Upper lobe of left lung (tissue), 6 donors: ENCODE data around the gene PDE4D. TPM values are rescaled to one million over a fixed set of nuclear protein-coding genes. Genes with fewer than 3 reads are reported as not detected.

ENCODE experiments used
- ATAC-seq, 2 donors: fragments of 200-7000 bp; cut with Tn5 transposase; one replicate each; pipeline ENCODE4 v1.9.1; 2022; ENCODE audit warnings: mild to moderate bottlenecking in 2 of 2, moderate library complexity in 2 of 2; ENCODE audit not compliant: low FRiP score in 2 of 2
- DNase-seq, 2 donors: peaks; one replicate each; pipeline ENCODE4 v3.0.0-alpha.2; 2019 to 2020
- H3K27ac ChIP-seq, 4 donors: fragments of 200-600 bp; sonication (generic); one replicate each; pipeline ENCODE4 v1.5.1; 2016 to 2019
- H3K27me3 ChIP-seq, 4 donors: fragments of 200-600 bp; sonication (generic); one replicate each; pipeline ENCODE4 v1.5.1; 2017 to 2019
- H3K36me3 ChIP-seq, 4 donors: fragments of 200-600 bp; sonication (generic); one replicate each; pipeline ENCODE4 v1.5.1; 2016 to 2019
- H3K4me1 ChIP-seq, 4 donors: fragments of 200-600 bp; sonication (generic); one replicate each; pipeline ENCODE4 v1.5.1; 2018 to 2019
- H3K4me3 ChIP-seq, 4 donors: fragments of 200-600 bp; sonication (generic); one replicate each; pipeline ENCODE4 v1.5.1; 2017 to 2019; ENCODE audit warnings: mild to moderate bottlenecking in 2 of 4, moderate library complexity in 1 of 4
- H3K9me3 ChIP-seq, 4 donors: fragments of 200-600 bp; sonication (generic); one replicate each; pipeline ENCODE4 v1.5.1; 2018 to 2019
- EP300 ChIP-seq, 4 donors: sonication (generic); formaldehyde crosslinking; IDR thresholded peaks; one replicate each; pipeline ENCODE4 v1.5.1; 2017; ENCODE audit warnings: antibody characterized with exemption in 4 of 4, control low read depth in 2 of 4
- POLR2A ChIP-seq, 4 donors: fragments of 450-650 bp; IDR thresholded peaks; one replicate each; pipeline ENCODE4 v1.5.1; 2016 to 2017; ENCODE audit warnings: antibody characterized with exemption in 4 of 4, mild to moderate bottlenecking in 2 of 4
- POLR2AphosphoS5 ChIP-seq, 2 donors: sonication (generic); formaldehyde crosslinking; IDR thresholded peaks; one replicate each; pipeline ENCODE4 v1.5.1; 2017; ENCODE audit warnings: antibody characterized with exemption in 2 of 2
- WGBS, 2 donors: methylation state at CpG; one replicate each; pipeline ENCODE4 v1.1.5; 2017 to 2018; 5-methylcytosine and 5-hydroxymethylcytosine counted together
- total RNA-seq, 6 donors: library from RNA; depleted of rRNA in 4 of 6; stranded (reverse); fragments of >200 nt in 4 of 6; gene quantifications; one replicate each; pipeline versions ENCODE4 v1.1.0 to v1.2.1, GENCODE V29; 2016 to 2021
- TF ChIP-seq, protein P1 (sequence below), 6 experiments: fragments of 450-650 bp in 4 of 6; fragments of 200-600 bp in 2 of 6; sonication (generic) in 2 of 6; IDR thresholded peaks; one replicate each; pipeline ENCODE4 v1.5.1; 2016 to 2019; ENCODE audit warnings: antibody characterized with exemption in 6 of 6
- donor health status: DM: no; HTN: no; CAD: no; lungs with moderate emphysema.
- donor health status: DM: no; HTN: yes; CAD: no; lungs with severe emphysema.

Gene PDE4D
- total RNA-seq, 6 donors from 2014 or later = 50.4 to 188 (median 84.0) TPM

DNA sequence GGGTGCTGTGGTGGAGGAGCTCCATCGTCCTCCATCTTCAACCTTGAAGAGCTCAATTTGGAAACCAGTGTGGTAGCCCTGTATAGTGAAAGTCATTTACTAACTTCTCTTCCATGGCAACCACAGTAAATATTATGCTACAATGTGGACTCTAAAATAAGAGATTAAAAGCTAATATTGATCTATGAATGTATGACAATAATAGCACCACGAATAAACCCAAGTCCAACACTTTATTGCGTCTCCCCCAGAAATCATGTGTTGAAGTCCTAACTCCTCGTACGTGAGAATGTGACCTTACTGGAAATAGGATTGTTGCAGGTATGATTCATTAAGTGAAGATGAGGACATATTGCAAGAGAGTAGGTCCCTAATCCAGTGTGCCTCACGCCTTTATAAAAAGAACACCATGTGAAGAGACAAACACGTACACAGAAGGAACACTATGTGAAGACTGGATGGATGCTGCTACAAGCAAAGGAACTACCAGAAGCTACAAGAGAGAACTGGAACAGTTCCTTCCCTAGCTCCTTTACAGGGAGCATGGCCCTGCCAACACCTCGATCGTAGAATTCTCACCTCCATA lies 276.2 kb downstream of the PDE4D start:
- Histone ChIP-seq H3K27ac (no peak overlapping the region), H3K4me1 (no peaks in the 10 kb centered on the region), H3K36me3 (no peaks in the 10 kb centered on the region), H3K4me3 (no peak overlapping the region), H3K27me3 (no peaks in the 10 kb centered on the region), H3K9me3 (no peaks in the 10 kb centered on the region)
- WGBS, 2 donors = 82 to 89% methylated on average over 9 of the region's 9 CpGs
- TF ChIP-seq POLR2A (IDR thresholded peaks at IDR 0.05) (no peak), POLR2AphosphoS5 (IDR thresholded peaks at IDR 0.05) (peak in 1 of 2 donors; percentile 49), EP300 (IDR thresholded peaks at IDR 0.05) (peak in 1 of 4 donors; percentile 31)
- TF ChIP-seq, protein P1, sequence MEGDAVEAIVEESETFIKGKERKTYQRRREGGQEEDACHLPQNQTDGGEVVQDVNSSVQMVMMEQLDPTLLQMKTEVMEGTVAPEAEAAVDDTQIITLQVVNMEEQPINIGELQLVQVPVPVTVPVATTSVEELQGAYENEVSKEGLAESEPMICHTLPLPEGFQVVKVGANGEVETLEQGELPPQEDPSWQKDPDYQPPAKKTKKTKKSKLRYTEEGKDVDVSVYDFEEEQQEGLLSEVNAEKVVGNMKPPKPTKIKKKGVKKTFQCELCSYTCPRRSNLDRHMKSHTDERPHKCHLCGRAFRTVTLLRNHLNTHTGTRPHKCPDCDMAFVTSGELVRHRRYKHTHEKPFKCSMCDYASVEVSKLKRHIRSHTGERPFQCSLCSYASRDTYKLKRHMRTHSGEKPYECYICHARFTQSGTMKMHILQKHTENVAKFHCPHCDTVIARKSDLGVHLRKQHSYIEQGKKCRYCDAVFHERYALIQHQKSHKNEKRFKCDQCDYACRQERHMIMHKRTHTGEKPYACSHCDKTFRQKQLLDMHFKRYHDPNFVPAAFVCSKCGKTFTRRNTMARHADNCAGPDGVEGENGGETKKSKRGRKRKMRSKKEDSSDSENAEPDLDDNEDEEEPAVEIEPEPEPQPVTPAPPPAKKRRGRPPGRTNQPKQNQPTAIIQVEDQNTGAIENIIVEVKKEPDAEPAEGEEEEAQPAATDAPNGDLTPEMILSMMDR (IDR thresholded peaks at IDR 0.05) = no peak
- DNase-seq = no peak
- ATAC-seq = no peak

DNA sequence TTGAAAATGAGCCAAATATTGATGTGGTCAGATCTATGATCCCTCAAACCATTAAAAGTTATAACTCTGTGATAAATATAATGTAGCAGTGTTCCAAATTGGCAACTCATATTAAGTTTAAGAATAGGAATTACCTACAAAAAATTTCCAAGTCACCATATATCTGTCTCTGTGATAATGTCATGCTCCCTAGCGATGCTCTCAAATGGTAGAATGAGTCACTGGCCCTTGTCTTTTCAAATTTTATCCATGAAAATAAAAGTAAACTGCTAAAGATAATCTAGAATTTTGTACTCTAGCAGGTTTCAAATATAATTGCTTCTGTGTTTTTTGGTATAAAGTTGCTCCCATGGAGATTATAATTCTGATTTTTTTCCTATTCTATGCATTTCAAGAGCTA lies 277.1 kb downstream of the PDE4D start:
- WGBS, 2 donors = 95 to 97% methylated on average over 1 of the region's 1 CpG
- Histone ChIP-seq H3K27me3 (no peaks in the 10 kb centered on the region), H3K4me1 (no peaks in the 10 kb centered on the region), H3K9me3 (no peaks in the 10 kb centered on the region), H3K27ac (no peak overlapping the region), H3K36me3 (no peaks in the 10 kb centered on the region), H3K4me3 (no peak overlapping the region)
- DNase-seq (no peak), ATAC-seq (no peak)
- TF ChIP-seq POLR2AphosphoS5 (IDR thresholded peaks at IDR 0.05) = no peak
- no peak for TF ChIP-seq EP300 (IDR thresholded peaks at IDR 0.05)
- TF ChIP-seq, protein P1 (IDR thresholded peaks at IDR 0.05) = no peak
- no peak for TF ChIP-seq POLR2A (IDR thresholded peaks at IDR 0.05)

DNA sequence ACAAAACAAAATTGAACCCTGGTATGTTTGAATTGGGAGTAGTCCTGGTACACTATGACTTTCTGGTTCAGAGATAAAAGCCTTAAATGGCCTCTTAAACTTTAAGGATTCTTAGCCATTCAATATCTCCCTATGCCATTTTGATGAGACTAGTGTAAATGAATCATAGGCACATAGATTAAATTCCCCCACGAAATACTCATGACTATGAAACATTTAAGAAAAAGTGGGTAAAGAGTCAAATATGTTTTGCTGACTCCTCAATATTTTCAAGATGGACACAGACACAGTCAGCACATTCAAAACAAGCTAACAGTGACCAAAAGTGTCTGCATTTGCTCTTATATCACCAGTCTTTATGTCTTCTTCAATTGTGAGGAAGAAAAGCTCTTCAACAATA lies 278.3 kb downstream of the PDE4D start:
- H3K4me1 ChIP-seq = no peaks in the 10 kb centered on the region
- no peak overlapping the region for H3K4me3 ChIP-seq
- no peak overlapping the region for H3K27ac ChIP-seq
- no peaks in the 10 kb centered on the region for H3K9me3 ChIP-seq
- no peaks in the 10 kb centered on the region for H3K36me3 ChIP-seq
- WGBS, 2 donors = 78 to 87% methylated on average over 1 of the region's 1 CpG
- DNase-seq (no peak), ATAC-seq (no peak)
- TF ChIP-seq POLR2A (IDR thresholded peaks at IDR 0.05) (no peak), POLR2AphosphoS5 (IDR thresholded peaks at IDR 0.05) (no peak), EP300 (IDR thresholded peaks at IDR 0.05) (no peak)
- TF ChIP-seq, protein P1 (IDR thresholded peaks at IDR 0.05) = no peak
- no peaks in the 10 kb centered on the region for H3K27me3 ChIP-seq

DNA sequence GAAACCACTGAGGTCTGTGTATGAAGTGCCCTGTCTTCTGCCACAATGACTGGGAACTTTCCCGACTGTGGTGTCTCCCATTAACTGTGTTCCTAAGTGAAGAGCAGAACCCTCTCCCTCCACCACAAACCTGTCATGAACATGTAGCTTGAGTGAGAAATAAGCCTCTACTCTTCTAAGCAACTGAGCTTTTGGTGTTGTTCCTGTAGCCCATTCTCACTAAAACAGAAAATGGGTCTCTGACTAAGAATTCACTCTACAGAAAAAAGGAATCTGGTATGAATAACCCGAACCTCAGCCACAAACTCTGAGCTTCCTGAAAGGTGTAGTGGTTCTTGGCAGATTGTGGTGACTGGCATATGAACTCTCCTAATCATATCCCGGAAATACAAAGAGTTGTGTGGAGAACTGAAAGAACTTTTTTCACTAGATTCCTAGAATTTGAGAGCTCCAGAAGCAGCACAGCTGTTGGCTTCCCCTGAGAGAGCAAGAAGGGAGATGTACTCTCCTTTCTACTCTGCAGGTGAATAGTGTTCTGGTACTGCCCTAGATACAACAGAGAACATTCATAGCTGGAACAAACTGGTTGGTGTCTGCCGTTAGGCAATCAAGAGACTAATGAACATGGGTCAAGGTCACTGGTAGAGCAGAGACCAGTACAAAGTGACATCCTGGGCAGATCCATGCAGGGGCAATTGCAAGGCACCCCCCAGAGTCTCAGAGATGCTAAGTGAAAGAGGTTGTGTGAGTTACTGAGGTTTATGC lies 283.8 kb downstream of the PDE4D start:
- H3K4me1 ChIP-seq = no peaks in the 10 kb centered on the region
- ATAC-seq = no peak
- WGBS, 2 donors = 57 to 58% methylated on average over 4 of the region's 4 CpGs
- H3K27ac ChIP-seq = no peak overlapping the region
- H3K9me3 ChIP-seq = no peaks in the 10 kb centered on the region
- TF ChIP-seq POLR2A (IDR thresholded peaks at IDR 0.05) (no peak), POLR2AphosphoS5 (IDR thresholded peaks at IDR 0.05) (no peak), EP300 (IDR thresholded peaks at IDR 0.05) (no peak)
- TF ChIP-seq, protein P1 (IDR thresholded peaks at IDR 0.05) = no peak
- no peak for DNase-seq
- no peak overlapping the region for H3K4me3 ChIP-seq
- no peaks in the 10 kb centered on the region for H3K27me3 ChIP-seq
- no peaks in the 10 kb centered on the region for H3K36me3 ChIP-seq
